Activated naive CD4-positive, alpha-beta T cell treated with anti-CD3 and anti-CD28 coated beads, Interleukin-2, amount 10 ng/mL, durations not matched to agents 7 days and 5 days (primary cell): ENCODE measurements around the gene STEEP1.

ENCODE experiments used
- CTCF ChIA-PET: fragments of 350-600 bp; sonication (Branson Sonifier 250); formaldehyde crosslinking; loops from one replicate; lab custom pipeline; 2021; ENCODE audit warnings: antibody characterized with exemption; lab: Charles Lee
- DNase-seq: peaks from one replicate; pipeline ENCODE4 v3.0.0-alpha.2; 2020
- H3K27ac Mint-ChIP-seq: one replicate; pipeline ENCODE4 v1.8.0; 2021; ENCODE audit warnings: mild to moderate bottlenecking, moderate library complexity, mixed read lengths
- H3K27me3 Mint-ChIP-seq: one replicate; pipeline ENCODE4 v1.8.0; 2021; ENCODE audit warnings: mild to moderate bottlenecking, mixed read lengths
- H3K36me3 Mint-ChIP-seq: one replicate; pipeline ENCODE4 v1.8.0; 2021; ENCODE audit warnings: mixed read lengths
- H3K4me1 Mint-ChIP-seq: one replicate; pipeline ENCODE4 v1.8.0; 2021; ENCODE audit warnings: mixed read lengths
- H3K4me3 Mint-ChIP-seq: one replicate; pipeline ENCODE4 v1.8.0; 2021; ENCODE audit warnings: mild to moderate bottlenecking, moderate library complexity, mixed read lengths
- H3K9me3 Mint-ChIP-seq: one replicate; pipeline ENCODE4 v1.8.0; 2021; ENCODE audit warnings: mixed read lengths

Gene STEEP1

DNA sequence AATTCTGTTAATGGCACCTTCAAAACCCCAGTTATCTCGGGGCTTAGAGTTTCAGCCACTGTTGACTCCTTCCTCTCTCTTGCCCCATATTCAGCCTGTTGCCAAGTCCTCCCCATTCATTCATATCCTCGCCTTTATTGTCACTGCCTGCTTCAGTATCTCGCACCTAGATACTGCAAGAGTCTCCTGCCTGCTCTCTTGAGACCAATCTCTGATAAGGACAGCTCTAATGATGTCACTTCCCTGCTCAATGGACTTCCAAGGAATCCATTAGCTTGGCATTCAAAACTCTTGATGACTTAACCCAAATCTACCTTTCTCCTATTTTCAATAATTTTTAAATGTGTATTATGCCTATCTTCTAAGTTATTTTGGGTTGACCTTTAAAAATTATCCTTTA is 8.0 kb upstream of the STEEP1 start:
- Mint-ChIP-seq H3K27me3 (peaks cover 8% of the 10 kb centered on the region), H3K36me3 (peaks cover 6% of the 10 kb centered on the region), H3K9me3 (no peaks in the 10 kb centered on the region), H3K4me1 (peaks cover 27% of the 10 kb centered on the region), H3K27ac (no peak overlapping the region), H3K4me3 (peak overlapping the region; percentile 90)
- CTCF ChIA-PET, result no interaction called here
- DNase-seq, result no peak

DNA sequence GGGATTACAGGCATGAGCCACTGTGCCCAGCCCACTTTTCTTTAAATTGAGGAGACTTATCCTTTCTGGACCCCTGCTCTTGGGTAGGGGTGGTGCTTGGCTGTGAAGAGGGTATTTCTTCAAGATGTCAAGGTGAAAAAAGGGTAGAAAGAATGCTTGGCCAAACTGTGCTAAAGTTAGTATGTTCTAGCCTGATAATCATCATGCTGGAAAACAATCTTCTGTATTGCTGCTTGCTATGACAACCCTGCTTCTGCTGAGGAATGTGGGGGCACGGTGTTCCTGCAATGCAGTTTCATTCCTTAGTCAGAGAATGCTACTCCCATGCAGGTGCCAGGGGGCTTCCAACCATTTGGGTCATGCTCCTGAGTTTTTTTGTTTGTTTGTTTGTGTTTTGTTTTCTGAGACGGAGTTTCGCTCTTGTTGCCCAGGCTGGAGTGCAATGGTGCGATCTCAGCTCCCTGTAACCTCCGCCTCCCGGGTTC is 5.2 kb upstream of the STEEP1 start:
- no peaks in the 10 kb centered on the region for H3K36me3 Mint-ChIP-seq
- no peak overlapping the region for H3K4me3 Mint-ChIP-seq
- H3K9me3 Mint-ChIP-seq, result no peaks in the 10 kb centered on the region
- H3K27ac Mint-ChIP-seq, result no peak overlapping the region
- no peak for DNase-seq
- peaks cover 16% of the 10 kb centered on the region for H3K4me1 Mint-ChIP-seq
- CTCF ChIA-PET, result no interaction called here
- H3K27me3 Mint-ChIP-seq, result peaks cover 19% of the 10 kb centered on the region

DNA sequence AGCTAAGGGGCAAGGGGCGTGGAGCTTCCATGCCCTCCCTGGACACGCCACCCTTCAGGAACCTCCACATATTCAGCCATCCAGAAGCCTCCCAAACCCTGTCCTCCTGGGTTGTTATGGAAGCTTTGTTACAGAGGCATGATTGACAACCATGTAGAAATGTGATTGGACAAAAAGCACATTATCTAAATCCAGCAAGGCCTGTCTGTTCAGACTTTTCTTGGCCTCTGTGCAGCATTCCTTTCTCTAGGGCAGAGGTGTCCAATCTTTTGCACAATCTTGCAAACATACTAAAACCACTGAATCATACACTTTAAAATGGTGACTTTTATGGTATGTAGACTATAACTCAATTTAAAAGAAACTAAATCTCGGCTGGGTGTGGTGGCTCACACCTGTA is 12.7 kb downstream of the STEEP1 start:
- H3K27me3 Mint-ChIP-seq, result no peaks in the 10 kb centered on the region
- no peak overlapping the region for H3K27ac Mint-ChIP-seq
- no peaks in the 10 kb centered on the region for H3K9me3 Mint-ChIP-seq
- no peaks in the 10 kb centered on the region for H3K4me1 Mint-ChIP-seq
- CTCF ChIA-PET, result no interaction called here
- H3K4me3 Mint-ChIP-seq, result no peak overlapping the region
- DNase-seq, result no peak
- H3K36me3 Mint-ChIP-seq, result peaks cover 5% of the 10 kb centered on the region

DNA sequence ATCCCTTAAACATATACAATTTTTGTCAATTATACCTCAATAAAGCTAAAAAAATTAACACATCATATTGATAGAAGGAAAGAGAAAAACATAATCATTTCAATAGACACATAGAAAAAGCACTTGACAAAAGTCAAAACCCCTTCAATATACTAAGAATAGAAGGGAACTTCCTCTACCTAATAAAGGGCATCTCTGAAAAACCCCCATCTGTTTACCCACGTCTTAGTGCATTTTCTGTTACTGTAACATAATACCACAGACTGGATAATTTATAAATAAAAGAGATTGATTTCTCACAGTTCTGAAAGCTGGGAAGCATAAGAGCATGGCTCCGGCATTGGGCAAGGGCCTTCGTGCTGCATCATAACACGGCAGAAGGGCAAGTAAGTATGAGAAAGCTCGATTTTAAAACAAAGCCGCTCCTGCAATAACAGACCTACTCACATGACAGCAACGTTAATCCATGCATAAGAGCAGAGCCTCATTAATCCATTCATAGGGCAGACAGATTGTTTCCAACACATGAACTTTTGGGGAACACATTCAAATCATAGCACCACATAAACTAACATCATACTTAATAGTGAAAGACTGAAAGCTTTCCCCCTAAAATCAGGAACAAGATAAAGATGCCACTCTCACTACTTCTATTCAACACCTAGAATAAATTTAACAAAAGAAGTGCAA is 15.7 kb downstream of the STEEP1 start:
- no peak for DNase-seq
- Mint-ChIP-seq H3K9me3 (no peaks in the 10 kb centered on the region), H3K4me3 (no peak overlapping the region), H3K27me3 (no peaks in the 10 kb centered on the region), H3K36me3 (peaks cover 3% of the 10 kb centered on the region), H3K27ac (no peak overlapping the region), H3K4me1 (no peaks in the 10 kb centered on the region)
- CTCF ChIA-PET, result no interaction called here

DNA sequence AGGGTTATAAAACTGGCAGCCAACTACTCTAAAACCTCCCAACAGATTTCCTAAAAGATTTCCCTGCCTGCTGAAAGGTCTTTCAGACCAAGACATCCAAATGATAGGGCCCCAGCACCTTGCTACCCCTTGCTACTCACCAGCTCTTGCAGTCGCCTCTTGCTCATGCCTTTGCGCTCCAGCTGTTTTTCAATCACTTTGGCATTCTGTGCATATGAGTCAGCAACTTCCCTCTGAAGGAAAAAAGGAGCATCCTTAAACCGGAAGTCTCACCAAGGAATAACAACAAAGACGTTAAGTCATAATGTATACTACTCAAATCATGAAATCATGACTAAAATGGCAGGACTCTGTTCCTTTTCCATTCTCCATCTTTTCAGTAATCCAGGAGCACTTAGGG is 24.0 kb downstream of the STEEP1 start:
- H3K9me3 Mint-ChIP-seq, result no peaks in the 10 kb centered on the region
- no peaks in the 10 kb centered on the region for H3K27me3 Mint-ChIP-seq
- H3K4me3 Mint-ChIP-seq, result no peak overlapping the region
- H3K4me1 Mint-ChIP-seq, result peaks cover 6% of the 10 kb centered on the region
- H3K27ac Mint-ChIP-seq, result no peak overlapping the region
- H3K36me3 Mint-ChIP-seq, result peaks cover 10% of the 10 kb centered on the region
- DNase-seq, result no peak
- CTCF ChIA-PET, result no interaction called here

DNA sequence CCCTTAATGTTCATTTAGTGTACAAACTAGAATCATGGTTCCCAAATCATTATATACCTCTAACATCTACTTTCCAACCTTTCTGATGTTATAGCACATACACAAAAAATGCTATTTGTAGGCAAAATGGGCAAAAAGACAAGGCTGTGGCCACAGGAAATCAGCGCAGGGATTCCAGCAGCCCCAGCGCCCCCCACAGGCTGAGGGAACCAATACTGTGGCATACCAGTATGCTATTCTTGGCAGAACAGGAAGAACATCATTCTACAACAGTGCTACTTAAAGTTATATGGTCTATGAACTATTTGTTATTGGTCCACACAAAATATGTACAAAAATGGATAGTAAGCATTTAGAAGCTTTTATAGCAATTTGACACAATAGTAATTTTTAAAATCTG is 25.3 kb downstream of the STEEP1 start:
- CTCF ChIA-PET, result no interaction called here
- H3K4me1 Mint-ChIP-seq, result peaks cover 6% of the 10 kb centered on the region
- peak; percentile 24 for DNase-seq
- H3K9me3 Mint-ChIP-seq, result no peaks in the 10 kb centered on the region
- no peaks in the 10 kb centered on the region for H3K27me3 Mint-ChIP-seq
- no peak overlapping the region for H3K27ac Mint-ChIP-seq
- H3K36me3 Mint-ChIP-seq, result peaks cover 11% of the 10 kb centered on the region
- no peak overlapping the region for H3K4me3 Mint-ChIP-seq

DNA sequence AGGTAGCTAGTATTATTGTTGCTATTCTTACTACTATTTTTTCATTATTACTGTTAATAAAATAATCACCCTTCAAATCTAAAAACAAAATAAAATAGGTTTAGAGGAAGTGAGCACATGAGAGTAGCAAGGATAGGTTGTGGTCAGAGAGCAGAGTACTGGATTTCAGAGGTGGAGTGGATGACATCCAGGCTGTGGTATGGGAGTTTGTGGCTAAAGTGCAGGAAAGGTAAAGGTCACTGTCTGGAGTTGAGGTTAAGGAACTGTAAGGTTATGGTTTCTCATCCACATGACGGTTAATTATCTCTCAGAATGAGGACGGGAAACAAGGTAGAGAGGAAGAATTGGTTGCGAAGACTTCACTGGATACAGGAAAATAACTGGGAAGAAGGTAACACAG is 27.7 kb downstream of the STEEP1 start:
- Mint-ChIP-seq H3K27ac (peak overlapping the region; percentile 67), H3K9me3 (no peaks in the 10 kb centered on the region), H3K4me3 (no peak overlapping the region), H3K27me3 (no peaks in the 10 kb centered on the region), H3K36me3 (peaks cover 11% of the 10 kb centered on the region), H3K4me1 (peaks cover 6% of the 10 kb centered on the region)
- no peak for DNase-seq
- CTCF ChIA-PET, result interaction anchor here (1.3 kb wide), 1 partner anchor 350 kb away, joined by 4 read pairs; no protein-coding TSS in a partner anchor

DNA sequence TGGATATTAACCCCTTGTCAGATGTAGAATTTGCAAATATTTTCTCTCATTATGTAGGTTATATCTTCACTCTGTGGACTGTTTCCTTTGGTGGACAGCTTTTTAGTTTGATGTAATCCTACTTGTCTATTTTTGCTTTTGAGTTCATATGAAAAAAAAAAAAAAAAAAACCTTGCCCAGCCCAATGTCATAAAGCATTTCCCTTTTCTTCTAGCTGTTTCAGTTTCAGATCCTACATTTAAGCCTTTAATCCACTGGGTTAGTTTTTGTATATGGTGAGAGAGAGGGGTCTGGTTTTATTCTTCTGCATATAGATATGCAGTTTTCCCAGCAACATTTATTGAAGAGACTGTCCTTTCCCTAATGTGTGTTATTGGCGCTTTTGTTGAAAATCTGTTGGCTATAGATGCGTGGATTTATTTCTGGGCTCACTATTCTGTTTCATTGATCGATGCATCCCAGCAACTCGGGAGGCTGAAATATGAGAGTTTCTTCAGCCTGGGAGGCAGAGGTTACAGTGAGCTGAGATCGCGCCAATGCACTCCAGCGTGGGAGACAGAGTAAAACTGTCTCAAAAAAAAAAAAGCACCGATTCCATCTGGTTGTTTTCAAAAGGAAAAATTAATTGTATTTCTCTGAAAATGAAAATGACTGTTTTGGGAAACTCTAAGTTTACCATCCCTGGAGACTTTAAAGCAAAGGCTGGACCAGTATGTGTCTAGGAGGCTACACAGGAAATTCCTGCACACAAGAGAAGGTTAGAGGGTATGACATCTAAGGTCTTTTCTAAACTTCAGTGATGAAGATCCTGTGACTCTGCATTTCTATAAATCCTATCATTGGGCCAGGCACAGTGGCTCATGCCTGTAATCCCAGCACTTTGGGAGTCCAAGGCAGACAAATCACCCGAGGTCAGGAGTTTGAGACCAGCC is 35.6 kb downstream of the STEEP1 start:
- Mint-ChIP-seq H3K27ac (no peak overlapping the region), H3K9me3 (no peaks in the 10 kb centered on the region), H3K36me3 (no peaks in the 10 kb centered on the region), H3K4me3 (no peak overlapping the region), H3K4me1 (peaks cover 10% of the 10 kb centered on the region), H3K27me3 (no peaks in the 10 kb centered on the region)
- CTCF ChIA-PET, result no interaction called here
- no peak for DNase-seq

DNA sequence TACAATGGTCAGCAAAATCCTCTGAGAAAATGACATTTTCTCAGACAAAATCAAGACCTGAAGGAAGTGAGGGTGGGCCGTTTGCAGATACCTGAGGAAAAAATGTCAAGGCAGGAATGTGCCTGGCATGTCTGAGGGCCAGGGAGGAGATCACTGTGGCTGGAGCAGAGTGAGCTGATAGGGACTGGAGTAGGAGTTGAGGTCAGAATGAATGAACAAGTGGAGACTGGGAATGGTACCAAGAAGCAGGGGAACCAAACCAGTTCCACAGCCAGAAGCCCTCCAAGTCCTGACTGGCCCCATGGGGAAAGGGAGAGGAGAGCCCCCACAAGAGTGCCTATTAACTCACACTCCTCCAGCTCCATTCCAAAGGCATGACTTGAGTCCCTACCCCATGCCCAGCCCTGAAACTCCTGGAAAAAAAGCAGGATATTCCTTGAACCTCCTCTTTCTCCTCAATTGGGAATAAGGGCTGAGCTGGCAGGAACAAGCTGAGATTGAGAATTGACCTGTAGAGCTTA is 41.5 kb downstream of the STEEP1 start:
- Mint-ChIP-seq H3K27me3 (no peaks in the 10 kb centered on the region), H3K4me3 (no peak overlapping the region), H3K4me1 (no peaks in the 10 kb centered on the region), H3K27ac (no peak overlapping the region), H3K9me3 (no peaks in the 10 kb centered on the region), H3K36me3 (no peaks in the 10 kb centered on the region)
- CTCF ChIA-PET, result no interaction called here
- DNase-seq, result no peak

DNA sequence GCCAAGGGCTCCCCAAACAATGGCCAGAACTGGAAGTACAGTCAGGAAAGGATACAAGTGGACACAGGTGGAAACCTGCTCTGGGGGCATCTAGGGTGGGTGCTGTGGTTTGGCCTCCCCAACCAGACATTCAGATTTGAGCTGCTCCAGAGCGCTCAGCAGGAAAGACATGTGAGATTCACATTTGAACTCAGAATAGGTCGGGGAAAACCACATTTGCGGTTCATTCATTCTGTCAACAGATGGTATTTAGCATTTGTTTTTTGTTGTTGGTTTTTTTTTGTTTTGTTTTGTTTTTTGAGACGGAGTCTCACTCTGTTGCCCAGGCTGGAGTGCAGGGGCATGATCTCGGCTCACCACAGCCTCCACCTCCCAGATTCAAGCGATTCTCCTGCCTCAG is 44.0 kb downstream of the STEEP1 start:
- H3K9me3 Mint-ChIP-seq, result no peaks in the 10 kb centered on the region
- DNase-seq, result no peak
- no peak overlapping the region for H3K27ac Mint-ChIP-seq
- no peaks in the 10 kb centered on the region for H3K27me3 Mint-ChIP-seq
- H3K4me3 Mint-ChIP-seq, result no peak overlapping the region
- CTCF ChIA-PET, result no interaction called here
- H3K4me1 Mint-ChIP-seq, result peaks cover 4% of the 10 kb centered on the region
- H3K36me3 Mint-ChIP-seq, result no peaks in the 10 kb centered on the region

DNA sequence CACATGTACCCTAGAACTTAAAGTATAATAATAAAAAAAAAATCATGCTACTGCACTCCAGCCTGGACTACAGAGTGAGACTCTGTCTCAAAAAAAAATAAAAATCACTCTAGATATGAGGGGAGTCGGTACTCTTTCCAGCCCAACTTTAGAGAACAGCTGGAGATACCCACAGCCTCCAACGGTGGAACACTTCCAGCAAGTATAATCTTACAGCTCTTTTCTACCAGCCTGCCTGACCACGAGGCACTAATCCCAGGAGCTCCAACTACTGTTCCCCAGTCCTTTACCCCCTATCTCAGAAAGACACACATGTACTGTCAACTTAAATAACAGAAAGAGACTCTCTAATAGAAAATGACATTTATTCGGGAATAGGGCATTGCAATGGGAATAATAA is 46.8 kb downstream of the STEEP1 start:
- DNase-seq, result no peak
- CTCF ChIA-PET, result interaction anchor here (0.9 kb wide), 1 partner anchor 261 kb away, joined by 4 read pairs; no protein-coding TSS in a partner anchor
- Mint-ChIP-seq H3K4me1 (peaks cover 4% of the 10 kb centered on the region), H3K36me3 (no peaks in the 10 kb centered on the region), H3K27ac (no peak overlapping the region), H3K4me3 (no peak overlapping the region), H3K27me3 (no peaks in the 10 kb centered on the region), H3K9me3 (no peaks in the 10 kb centered on the region)

DNA sequence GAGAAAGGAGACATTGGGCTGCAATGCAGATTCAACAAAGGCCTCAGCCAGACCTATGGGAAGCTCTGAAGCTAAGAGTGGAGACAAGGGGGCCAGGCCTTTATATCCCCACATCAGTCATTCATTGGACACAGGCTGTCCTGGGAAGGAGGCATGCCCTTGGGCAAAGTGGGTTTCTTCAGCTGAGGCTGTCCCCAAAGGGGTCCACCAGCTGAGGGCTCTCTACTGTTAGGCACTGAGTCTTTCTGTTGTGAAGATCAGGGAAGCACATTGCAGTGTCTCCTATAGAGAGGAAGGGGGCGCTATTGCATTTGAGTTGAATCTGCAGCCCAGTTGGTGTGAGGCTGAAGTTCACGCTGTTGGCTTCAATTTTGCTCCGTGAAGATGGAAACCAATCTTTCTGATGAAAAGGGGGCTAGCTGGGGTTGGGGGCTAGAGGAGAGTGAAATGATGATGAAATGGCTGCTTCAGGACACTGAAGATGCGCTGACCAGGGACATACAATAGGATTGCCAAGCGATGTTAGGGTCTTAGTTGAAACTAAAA is 49.0 kb downstream of the STEEP1 start:
- CTCF ChIA-PET, result interaction anchor here (0.7 to 2.3 kb wide), 16 partner anchors 9 to 371 kb away, joined by 3 to 26 read pairs (median 3); partner anchors contain the start of gene UBE2A
- peak; percentile 45 for DNase-seq
- Mint-ChIP-seq H3K9me3 (no peaks in the 10 kb centered on the region), H3K27ac (no peak overlapping the region), H3K4me1 (peaks cover 4% of the 10 kb centered on the region), H3K36me3 (no peaks in the 10 kb centered on the region), H3K4me3 (no peak overlapping the region), H3K27me3 (no peaks in the 10 kb centered on the region)

DNA sequence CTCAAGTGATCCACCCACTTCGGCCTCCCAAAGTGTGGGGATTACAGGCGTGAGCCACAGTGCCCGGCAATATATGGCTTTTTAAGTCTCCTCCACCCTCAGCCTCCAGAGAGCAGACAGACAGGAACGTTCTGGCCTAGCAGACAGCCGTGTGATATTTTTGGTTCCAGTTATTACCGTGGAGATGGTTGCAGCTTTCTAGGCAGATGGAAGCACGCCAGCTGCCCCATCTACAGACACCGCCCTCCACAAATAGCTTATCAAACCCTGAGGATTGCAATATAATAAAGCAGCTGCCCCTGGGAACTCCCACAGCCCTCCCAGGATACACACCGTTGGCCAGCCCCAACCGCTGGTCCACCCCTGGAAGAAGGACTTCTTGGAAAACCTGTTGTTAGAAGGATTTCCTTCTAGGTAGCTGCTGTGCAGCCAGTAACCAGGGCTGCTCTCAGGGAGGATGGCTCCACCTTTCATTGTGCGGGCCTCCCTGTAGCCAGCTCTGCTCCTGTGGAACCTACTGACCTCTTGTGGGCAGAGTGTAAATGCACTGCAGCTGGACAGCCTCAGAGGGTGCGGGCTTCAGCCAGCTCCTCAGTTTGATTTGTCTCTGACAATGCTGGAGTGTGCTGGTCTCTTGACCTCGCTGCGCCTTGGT is 52.9 kb downstream of the STEEP1 start:
- H3K4me1 Mint-ChIP-seq, result peaks cover 4% of the 10 kb centered on the region
- peaks cover 2% of the 10 kb centered on the region for H3K27me3 Mint-ChIP-seq
- peak; percentile 43 for DNase-seq
- H3K27ac Mint-ChIP-seq, result no peak overlapping the region
- H3K4me3 Mint-ChIP-seq, result no peak overlapping the region
- H3K36me3 Mint-ChIP-seq, result no peaks in the 10 kb centered on the region
- no peaks in the 10 kb centered on the region for H3K9me3 Mint-ChIP-seq
- CTCF ChIA-PET, result interaction anchor here (0.6 to 3.6 kb wide), 6 partner anchors 15 to 223 kb away, joined by 3 to 25 read pairs (median 4); no protein-coding TSS in a partner anchor

DNA sequence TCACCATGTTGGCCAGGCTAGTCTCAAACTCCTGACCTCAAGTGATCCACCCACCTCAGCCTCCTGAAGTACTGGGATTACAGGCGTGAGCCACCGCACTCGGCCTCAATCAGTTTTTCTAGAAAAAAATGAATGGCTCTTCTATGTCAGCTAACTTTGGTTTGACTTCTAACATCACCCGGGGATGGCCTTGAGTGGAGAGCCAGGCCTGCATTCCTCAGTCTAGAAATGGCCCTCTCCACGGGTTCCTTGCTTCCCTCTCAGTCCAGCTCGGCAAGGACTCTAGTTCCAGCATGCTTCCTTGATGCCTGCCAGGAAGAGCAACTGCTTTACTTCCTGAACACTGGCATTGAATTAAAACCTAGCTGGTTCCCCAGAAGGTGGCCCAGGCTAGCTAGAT is 58.0 kb downstream of the STEEP1 start:
- H3K27me3 Mint-ChIP-seq, result peaks cover 4% of the 10 kb centered on the region

More for the DNA sequence above, 58.0 kb downstream of the STEEP1 start:
- DNase-seq, result no peak
- CTCF ChIA-PET, result interaction anchor here (1.4 kb wide), 1 partner anchor 9 kb away, joined by 3 read pairs; no protein-coding TSS in a partner anchor
- H3K4me3 Mint-ChIP-seq, result no peak overlapping the region
- no peaks in the 10 kb centered on the region for H3K9me3 Mint-ChIP-seq
- no peak overlapping the region for H3K27ac Mint-ChIP-seq
- H3K36me3 Mint-ChIP-seq, result no peaks in the 10 kb centered on the region
- peaks cover 10% of the 10 kb centered on the region for H3K4me1 Mint-ChIP-seq
